Caki2 (cell line): ENCODE data around the gene ZBTB16. TPM values are rescaled to one million over a fixed set of nuclear protein-coding genes. Genes with fewer than 3 reads are reported as not detected.
A peak's percentile ranks its signal among the peaks of the same experiment; 100 is the strongest.

Experiments used
- DNase-seq: peaks from one replicate; pipeline ENCODE4 v3.0.0-alpha.2; 2015; ENCODE audit warnings: low read depth
- in situ Hi-C: cut with HindIII; loops from 2 replicates; pipeline ENCODE4 v1.10.0; 2016; ENCODE audit warnings: low sequenced_read_pairs, low pct_unique_long_range_greater_than_20kb, mixed read lengths
- total RNA-seq: library from RNA; depleted of rRNA; stranded (reverse); fragments of >200 nt; shearing (Covaris generic); gene quantifications from 2 replicates; pipeline ENCODE4 v1.2.3, GENCODE V29; 2014; ENCODE audit warnings: low replicate concordance

The ZBTB16 gene
- total RNA-seq, 1 experiment from 2014 or later = not detected

- in situ Hi-C loops = no loop called here
- DNase-seq = no peak
Observed at GRCh38 chr11:114264381-114264780, 204.9 kb downstream of the ZBTB16 start.

GRCh38 chr11:114265122-114265878 lies 205.8 kb downstream of the ZBTB16 start:
- in situ Hi-C loops = no loop called here
- DNase-seq = no peak

- in situ Hi-C loops = no loop called here
- no peak for DNase-seq
Observed at GRCh38 chr11:114269498-114269897, 210.0 kb downstream of the ZBTB16 start.

GRCh38 chr11:114270531-114271270 lies 211.2 kb downstream of the ZBTB16 start:
- DNase-seq = no peak
- in situ Hi-C loops = no loop called here

- in situ Hi-C loops = no loop called here
- DNase-seq = no peak
Observed at GRCh38 chr11:114271316-114271715, 211.8 kb downstream of the ZBTB16 start.

- DNase-seq = no peak
- in situ Hi-C loops = no loop called here
Observed at GRCh38 chr11:114272311-114272710, 212.8 kb downstream of the ZBTB16 start.

- in situ Hi-C loops = no loop called here
- DNase-seq = no peak
Observed at GRCh38 chr11:114273071-114273470, 213.6 kb downstream of the ZBTB16 start.

GRCh38 chr11:114273890-114274635 lies 214.6 kb downstream of the ZBTB16 start:
- no peak for DNase-seq
- in situ Hi-C loops = no loop called here

- in situ Hi-C loops = no loop called here
- DNase-seq = no peak
Observed at GRCh38 chr11:114274637-114275036, 215.1 kb downstream of the ZBTB16 start.

- in situ Hi-C loops = no loop called here
- DNase-seq = no peak
Observed at GRCh38 chr11:114275280-114275679, 215.8 kb downstream of the ZBTB16 start.

GRCh38 chr11:114276077-114276476 lies 216.6 kb downstream of the ZBTB16 start:
- DNase-seq = no peak

GRCh38 chr11:114277637-114278341 lies 218.3 kb downstream of the ZBTB16 start:
- DNase-seq = no peak
- in situ Hi-C loops = no loop called here

More at GRCh38 chr11:114276077-114276476, 216.6 kb downstream of the ZBTB16 start:
- in situ Hi-C loops = no loop called here

GRCh38 chr11:114278342-114279065 lies 219.0 kb downstream of the ZBTB16 start:
- no peak for DNase-seq
- in situ Hi-C loops = no loop called here

GRCh38 chr11:114279792-114280546 lies 220.5 kb downstream of the ZBTB16 start:
- DNase-seq = no peak
- in situ Hi-C loops = no loop called here

- in situ Hi-C loops = no loop called here
- peak; percentile 62 for DNase-seq
Observed at GRCh38 chr11:114280696-114281095, 221.2 kb downstream of the ZBTB16 start.

- DNase-seq = no peak
- in situ Hi-C loops = no loop called here
Observed at GRCh38 chr11:114281388-114281956, 222.0 kb downstream of the ZBTB16 start.

GRCh38 chr11:114282488-114282887 lies 223.0 kb downstream of the ZBTB16 start:
- no peak for DNase-seq
- in situ Hi-C loops = no loop called here
